AG04450 (cell line): ENCODE data around the gene FBXL2. TPM values are rescaled to one million over a fixed set of nuclear protein-coding genes. Genes with fewer than 3 reads are reported as not detected.
"Not testable (repeated sequence)": the region's sequence is repeated elsewhere in the genome, so short reads cannot be mapped to it uniquely, and the experiment has no call there.

Experiments used
- CTCF ChIA-PET: fragments of 300-600, 350-600 bp; formaldehyde crosslinking; extraction: SDS; loops from one replicate; lab custom pipeline; 2022; ENCODE audit warnings: antibody characterized with exemption, inconsistent platforms; lab: Charles Lee
- POLR2A ChIA-PET: fragments of 350-600 bp; formaldehyde crosslinking; extraction: SDS; loops from one replicate; lab custom pipeline; 2021; ENCODE audit warnings: antibody characterized with exemption, inconsistent platforms; lab: Yijun Ruan, JAX
- DNase-seq: peaks from one replicate; pipeline ENCODE4 v3.0.0-alpha.2; 2011; ENCODE audit warnings: low read depth, low spot score
- H3K27ac ChIP-seq: one replicate; pipeline ENCODE4 v1.5.1; 2012; ENCODE audit warnings: low read depth, low read length, control low read depth
- H3K27me3 ChIP-seq: one replicate; pipeline ENCODE4 v1.6.0; 2012; ENCODE audit warnings: low read length; ENCODE audit not compliant: control insufficient read depth, insufficient read depth
- H3K4me3 ChIP-seq: 2 replicates; pipeline ENCODE4 v1.5.1; 2011; ENCODE audit warnings: mild to moderate bottlenecking, low read depth, low read length, control low read depth
- H3K9me3 ChIP-seq: 2 replicates; pipeline ENCODE4 v1.5.1; 2012; ENCODE audit warnings: low read length; ENCODE audit not compliant: control insufficient read depth, insufficient read depth
- polyA plus RNA-seq: library from polyadenylated mRNA; depleted of rRNA; stranded (reverse); fragments of >200 nt; gene quantifications from 2 replicates; pipeline ENCODE4 v1.2.3, GENCODE V29; 2011
- TF ChIP-seq, protein P1 (sequence below): IDR thresholded peaks from 2 replicates; pipeline ENCODE4 v1.5.1; 2011; ENCODE audit warnings: low read depth, low read length, control low read depth, inconsistent platforms

Gene FBXL2
- polyA plus RNA-seq, 1 experiment = 14.4 TPM

DNA sequence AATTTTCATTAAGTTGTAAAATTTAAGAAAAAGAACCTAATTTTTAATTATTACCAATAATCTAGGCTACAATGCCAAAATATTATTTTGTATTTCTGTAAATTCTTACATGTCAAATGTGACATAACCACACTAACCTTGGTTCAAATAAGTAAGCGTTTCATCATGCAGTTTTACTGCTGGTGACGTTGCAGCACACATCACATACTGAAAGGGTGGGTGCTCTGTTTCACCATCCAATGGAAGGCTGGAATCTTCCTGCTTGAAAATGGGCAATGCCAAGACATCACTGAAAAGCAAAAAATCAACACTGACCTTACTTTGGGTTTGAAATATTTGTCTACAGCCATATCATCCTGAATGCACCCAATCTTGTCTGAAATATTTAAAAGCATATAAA lies 148.2 kb downstream of the FBXL2 start:
- Histone ChIP-seq H3K4me3 (no peak overlapping the region), H3K27me3 (no peaks in the 10 kb centered on the region), H3K9me3 (no peaks in the 10 kb centered on the region), H3K27ac (no peak overlapping the region)
- no peak for DNase-seq
- TF ChIP-seq, protein P1, sequence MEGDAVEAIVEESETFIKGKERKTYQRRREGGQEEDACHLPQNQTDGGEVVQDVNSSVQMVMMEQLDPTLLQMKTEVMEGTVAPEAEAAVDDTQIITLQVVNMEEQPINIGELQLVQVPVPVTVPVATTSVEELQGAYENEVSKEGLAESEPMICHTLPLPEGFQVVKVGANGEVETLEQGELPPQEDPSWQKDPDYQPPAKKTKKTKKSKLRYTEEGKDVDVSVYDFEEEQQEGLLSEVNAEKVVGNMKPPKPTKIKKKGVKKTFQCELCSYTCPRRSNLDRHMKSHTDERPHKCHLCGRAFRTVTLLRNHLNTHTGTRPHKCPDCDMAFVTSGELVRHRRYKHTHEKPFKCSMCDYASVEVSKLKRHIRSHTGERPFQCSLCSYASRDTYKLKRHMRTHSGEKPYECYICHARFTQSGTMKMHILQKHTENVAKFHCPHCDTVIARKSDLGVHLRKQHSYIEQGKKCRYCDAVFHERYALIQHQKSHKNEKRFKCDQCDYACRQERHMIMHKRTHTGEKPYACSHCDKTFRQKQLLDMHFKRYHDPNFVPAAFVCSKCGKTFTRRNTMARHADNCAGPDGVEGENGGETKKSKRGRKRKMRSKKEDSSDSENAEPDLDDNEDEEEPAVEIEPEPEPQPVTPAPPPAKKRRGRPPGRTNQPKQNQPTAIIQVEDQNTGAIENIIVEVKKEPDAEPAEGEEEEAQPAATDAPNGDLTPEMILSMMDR = no peak
- ChIA-PET POLR2A (interaction anchor here (0.7 kb wide), 1 partner anchor 209 kb away, joined by 3 read pairs; no protein-coding TSS in a partner anchor), CTCF (interaction anchor here (0.9 kb wide), 1 partner anchor 16 kb away, joined by 3 read pairs; no protein-coding TSS in a partner anchor)

DNA sequence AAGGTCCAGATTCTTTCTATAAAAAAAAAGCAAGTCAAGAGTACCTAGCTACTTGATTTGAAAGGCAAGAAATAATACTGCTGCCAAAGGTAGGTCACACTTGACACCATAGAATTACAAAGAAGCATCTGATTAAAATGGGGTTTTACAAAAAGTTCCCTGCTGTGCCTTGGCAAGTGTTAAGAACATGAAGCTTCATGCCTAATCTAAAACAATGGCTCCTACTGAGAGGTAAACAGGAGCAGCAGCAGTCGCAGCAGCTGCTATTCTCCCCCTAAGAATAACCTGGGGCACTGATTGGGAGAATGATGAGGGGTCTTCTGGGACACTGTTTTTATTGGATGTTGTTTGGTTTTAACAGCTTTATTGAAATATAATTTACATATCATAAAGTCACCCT lies 148.8 kb downstream of the FBXL2 start:
- DNase-seq = no peak
- no peaks in the 10 kb centered on the region for H3K9me3 ChIP-seq
- ChIA-PET CTCF (interaction anchor here (0.6 to 1.2 kb wide), 4 partner anchors 8 to 361 kb away, joined by 3 to 6 read pairs (median 4); no protein-coding TSS in a partner anchor), POLR2A (no interaction called here)
- H3K27ac ChIP-seq = no peak overlapping the region
- TF ChIP-seq, protein P1 = no peak
- H3K27me3 ChIP-seq = no peaks in the 10 kb centered on the region
- no peak overlapping the region for H3K4me3 ChIP-seq

DNA sequence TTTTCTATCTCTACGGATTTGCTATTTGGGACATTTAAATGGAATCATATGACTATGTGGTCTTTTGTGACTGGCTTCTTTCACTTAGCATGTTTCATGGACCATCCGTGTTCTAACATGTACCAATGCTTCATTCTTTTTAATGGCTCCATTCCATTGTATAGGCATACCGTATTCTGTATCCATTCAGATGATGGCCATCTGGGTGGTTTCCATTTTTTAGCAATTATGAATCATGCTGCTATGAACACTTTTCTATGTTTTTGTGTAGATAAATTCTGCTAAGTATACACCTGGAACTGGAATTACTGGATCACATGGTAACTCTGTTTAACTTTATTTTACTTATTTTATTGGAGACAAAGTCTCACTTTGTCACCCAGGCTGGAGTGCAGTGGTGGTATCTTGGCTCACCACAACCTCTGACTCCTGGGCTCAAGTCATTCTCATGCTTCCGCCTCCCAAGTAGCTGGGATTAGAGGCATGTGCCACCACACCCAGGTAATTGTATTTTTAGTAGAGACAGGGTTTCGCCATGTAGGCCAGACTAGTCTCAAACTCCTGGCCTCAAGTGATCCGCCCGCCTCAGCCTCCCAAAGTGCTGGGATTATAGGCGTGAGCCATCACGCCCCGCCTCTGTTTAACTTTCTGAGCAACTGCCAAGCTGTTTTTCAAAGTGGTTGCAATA lies 149.5 kb downstream of the FBXL2 start:
- CTCF ChIA-PET = interaction anchor here (0.7 to 1.2 kb wide), 5 partner anchors 32 to 360 kb away, joined by 3 to 6 read pairs (median 3); no protein-coding TSS in a partner anchor
- no peaks in the 10 kb centered on the region for H3K9me3 ChIP-seq
- no peaks in the 10 kb centered on the region for H3K27me3 ChIP-seq
- H3K4me3 ChIP-seq = no peak overlapping the region
- POLR2A ChIA-PET = no interaction called here
- TF ChIP-seq, protein P1 = no peak
- no peak overlapping the region for H3K27ac ChIP-seq
- DNase-seq = no peak

DNA sequence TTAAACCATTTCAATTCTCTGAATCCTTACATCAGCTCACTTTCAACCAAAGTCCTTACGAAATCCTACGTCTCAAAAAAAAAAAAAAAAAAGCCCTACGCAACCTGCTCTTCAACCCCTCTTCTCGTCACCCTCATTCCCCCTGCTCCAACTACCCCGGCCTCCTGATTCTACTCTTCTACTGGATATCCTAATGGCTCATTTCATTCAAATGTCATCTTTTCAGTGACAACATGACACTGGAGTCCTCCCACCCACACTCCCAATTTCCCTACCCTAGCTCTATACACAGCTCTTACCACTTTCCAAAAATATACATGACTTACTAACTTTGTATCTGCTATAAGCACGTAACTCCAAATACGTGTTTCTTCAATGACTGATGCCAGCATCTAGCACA lies 151.5 kb downstream of the FBXL2 start:
- no peak overlapping the region for H3K4me3 ChIP-seq
- H3K9me3 ChIP-seq = no peaks in the 10 kb centered on the region
- H3K27ac ChIP-seq = no peak overlapping the region
- no peaks in the 10 kb centered on the region for H3K27me3 ChIP-seq
- CTCF ChIA-PET = interaction anchor here (0.6 to 1.5 kb wide), 4 partner anchors 56 to 347 kb away, joined by 3 to 5 read pairs (median 4); no protein-coding TSS in a partner anchor
- POLR2A ChIA-PET = interaction anchor here (0.7 kb wide), 1 partner anchor 65 kb away, joined by 4 read pairs; no protein-coding TSS in a partner anchor
- TF ChIP-seq, protein P1 = no peak
- no peak for DNase-seq

DNA sequence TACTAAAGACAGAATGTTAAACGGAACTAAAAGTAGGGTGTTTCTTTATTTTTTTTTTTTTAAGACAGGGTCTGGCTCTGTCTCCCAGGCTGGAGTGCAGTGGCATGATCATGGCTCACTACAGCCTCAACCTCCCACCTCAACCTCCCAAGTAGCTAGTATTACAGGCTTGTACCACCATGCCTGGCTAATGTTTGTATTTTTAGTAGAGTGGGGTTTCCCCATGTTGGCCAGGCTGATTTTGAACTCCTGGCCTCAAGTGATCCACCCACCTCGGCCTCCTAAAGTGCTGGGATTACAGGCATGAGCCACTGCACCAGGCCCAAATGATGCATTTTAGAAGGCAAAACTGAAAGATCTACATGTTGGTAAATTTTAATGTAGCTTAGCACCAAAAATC lies 152.1 kb downstream of the FBXL2 start:
- H3K4me3 ChIP-seq, DNase-seq, H3K27me3 ChIP-seq, H3K27ac ChIP-seq, H3K9me3 ChIP-seq, POLR2A ChIA-PET: not testable (repeated sequence)
- CTCF ChIA-PET = interaction anchor here (0.8 kb wide), 1 partner anchor 10 kb away, joined by 3 read pairs; no protein-coding TSS in a partner anchor
